NCI-H1694 treated with DMSO at 0.1 percent for 48 hours (cell line): ENCODE results near the gene GALT.

Experiments used
- DNase-seq: peaks from one replicate; lab custom pipeline; 2025; lab: John Stamatoyannopoulos, UW

Gene GALT

DNA sequence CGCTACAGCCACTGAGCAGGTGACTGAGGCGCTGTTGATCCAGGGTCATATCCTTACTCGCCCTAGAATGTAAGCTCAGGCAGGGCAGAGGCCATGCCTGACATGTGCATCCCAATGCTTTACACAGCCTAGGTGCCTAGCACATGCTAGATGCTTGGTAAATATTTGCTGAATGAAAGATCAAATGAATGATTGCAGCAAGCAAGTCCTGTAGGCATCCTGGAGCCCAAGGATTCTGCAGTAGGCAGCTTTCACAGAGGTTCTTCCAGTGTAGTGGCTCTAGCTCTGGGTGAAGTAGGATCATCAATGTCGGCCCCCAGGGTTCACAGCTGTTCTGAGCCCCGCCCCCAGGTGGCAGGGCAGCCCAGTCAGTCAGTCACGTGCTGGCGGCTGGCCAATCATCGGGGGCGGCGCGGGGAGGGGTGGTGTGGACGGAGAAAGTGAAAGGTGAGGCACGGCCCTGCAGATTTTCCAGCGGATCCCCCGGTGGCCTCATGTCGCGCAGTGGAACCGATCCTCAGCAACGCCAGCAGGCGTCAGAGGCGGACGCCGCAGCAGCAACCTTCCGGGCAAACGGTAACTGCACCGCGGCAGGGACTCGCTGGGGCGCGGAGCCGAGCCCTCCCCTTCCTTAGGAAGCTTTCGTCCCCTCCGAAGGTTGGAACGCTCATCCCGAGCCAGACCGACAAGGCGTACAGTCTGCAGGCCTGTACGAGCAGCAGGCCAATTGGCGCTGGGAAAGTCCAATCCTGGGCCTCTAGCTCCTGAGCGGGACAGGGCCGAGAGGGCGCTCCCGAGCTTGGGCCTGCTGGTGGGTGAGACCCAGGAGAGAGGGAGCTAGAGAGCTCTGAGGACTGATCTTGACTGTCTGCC lies at the start of gene GALT:
Gene GALT (plus strand): TSS at position 465 of the 873 bp plus-strand sequence. CDS start 30 bp downstream, at position 495.
- peak; percentile 80 for DNase-seq

DNA sequence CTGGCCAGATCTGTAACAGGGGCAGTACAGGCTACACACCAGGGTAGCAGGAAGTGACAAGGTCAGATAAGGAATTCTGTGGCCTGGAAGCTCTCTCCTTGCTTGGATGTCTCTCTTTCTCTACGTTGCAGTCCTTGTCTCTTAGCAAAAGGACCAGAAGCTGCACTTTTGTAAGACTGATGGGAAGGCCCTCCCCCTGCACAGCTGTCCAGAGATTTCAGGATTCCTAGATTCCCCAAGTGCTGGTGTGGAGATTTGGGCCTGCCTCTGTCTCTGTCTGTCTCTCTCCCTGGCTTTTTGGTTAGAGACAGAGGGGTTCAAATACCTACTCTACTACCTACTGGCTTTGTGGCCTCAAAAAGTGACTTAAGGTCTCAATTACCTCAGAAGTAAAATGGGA lies 46.9 kb upstream of the GALT start:
- no peak for DNase-seq

GRCh38 chr9:34600908-34601307 lies 45.6 kb upstream of the GALT start:
- DNase-seq: no peak

- DNase-seq: no peak
These were observed 44.4 kb upstream of the GALT start for GRCh38 chr9:34601937-34602573.

GRCh38 chr9:34603610-34604231 lies 42.8 kb upstream of the GALT start:
- peak; percentile 63 for DNase-seq

- no peak for DNase-seq
These were observed 40.3 kb upstream of the GALT start for GRCh38 chr9:34606190-34606589.

GRCh38 chr9:34606905-34607304 lies 39.6 kb upstream of the GALT start:
- no peak for DNase-seq

DNA sequence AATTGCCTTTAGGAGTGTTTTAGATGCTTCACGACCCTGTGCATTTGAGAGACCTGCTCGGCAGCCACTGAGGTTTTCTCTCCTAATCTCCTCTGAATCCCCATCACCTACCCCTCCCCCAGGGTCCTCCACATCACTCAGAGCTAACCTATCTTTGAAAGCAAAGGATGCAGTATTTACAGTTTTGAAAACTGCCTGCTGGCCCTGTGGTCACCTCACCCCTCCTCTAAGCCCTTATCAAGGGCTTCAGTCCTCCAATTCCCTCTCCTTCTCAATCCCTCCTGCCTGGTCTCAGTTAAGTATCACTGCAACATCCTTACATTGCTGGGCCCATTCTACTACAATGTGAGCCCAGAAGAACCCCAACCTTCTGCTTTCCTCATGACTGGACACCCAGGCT lies 39.1 kb upstream of the GALT start:
- no peak for DNase-seq

DNA sequence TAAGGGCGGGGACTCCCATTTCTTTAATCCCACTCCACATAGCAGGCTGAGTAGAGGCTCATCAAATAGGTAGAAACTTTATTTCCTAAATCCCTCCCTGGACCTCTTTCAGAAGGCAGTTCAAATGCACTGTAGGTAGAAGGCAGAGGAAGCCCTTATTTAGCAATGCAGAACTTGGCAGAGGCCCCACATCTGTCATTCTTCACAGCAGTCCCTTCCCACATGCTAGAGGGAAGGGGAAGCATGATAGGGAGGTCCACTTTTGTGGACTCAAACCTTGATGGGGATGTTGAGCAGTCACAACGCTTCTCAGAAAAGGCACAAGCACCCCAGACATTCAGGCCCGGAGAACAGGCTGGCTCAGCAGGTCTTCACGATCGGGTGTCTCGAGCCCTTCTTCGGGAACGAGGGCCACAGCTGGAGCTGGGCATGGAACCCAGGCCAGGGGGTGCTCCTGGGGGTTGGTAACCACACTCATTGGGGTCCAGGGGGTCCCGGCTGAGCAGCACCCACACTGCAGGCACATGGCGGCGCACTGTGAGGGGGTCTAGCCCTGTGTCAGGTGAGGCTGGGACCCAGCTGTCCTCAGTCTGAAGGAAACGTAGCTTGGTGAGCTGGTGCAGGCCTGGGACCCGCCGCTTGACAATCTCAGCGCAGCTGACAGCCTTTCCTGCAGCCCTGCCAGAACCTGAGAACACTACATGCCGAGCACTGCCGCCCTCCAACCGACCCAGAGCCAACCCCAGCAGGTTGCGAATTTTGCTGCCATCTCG lies 35.9 kb upstream of the GALT start:
- DNase-seq: no peak

DNA sequence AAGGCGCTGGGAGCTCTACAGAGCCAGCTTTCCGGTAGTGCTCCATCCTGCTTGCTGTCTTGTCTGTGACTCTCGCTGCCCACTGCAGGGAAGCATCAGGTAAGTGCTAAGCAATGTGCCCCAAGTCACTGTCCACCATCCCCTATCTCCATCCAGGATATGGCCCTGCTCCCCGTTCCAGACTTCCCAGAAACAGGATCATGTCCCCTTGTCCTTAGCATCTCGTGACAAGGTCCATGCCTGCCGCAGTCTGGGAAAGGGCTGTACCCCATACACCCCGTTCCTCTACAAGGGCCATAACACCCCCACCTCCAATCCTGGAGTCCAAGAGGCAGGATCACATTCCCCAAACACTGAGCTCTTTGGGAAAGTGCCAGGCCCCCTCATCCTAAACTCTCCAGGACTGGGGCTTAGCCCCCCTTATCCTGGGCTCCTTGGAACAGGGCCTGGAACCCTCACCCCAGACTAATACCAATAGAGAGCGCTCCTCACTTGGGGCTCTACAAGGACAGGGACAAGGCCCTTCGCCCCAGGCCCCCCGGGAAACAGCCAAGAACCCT lies 35.1 kb upstream of the GALT start:
- no peak for DNase-seq

DNA sequence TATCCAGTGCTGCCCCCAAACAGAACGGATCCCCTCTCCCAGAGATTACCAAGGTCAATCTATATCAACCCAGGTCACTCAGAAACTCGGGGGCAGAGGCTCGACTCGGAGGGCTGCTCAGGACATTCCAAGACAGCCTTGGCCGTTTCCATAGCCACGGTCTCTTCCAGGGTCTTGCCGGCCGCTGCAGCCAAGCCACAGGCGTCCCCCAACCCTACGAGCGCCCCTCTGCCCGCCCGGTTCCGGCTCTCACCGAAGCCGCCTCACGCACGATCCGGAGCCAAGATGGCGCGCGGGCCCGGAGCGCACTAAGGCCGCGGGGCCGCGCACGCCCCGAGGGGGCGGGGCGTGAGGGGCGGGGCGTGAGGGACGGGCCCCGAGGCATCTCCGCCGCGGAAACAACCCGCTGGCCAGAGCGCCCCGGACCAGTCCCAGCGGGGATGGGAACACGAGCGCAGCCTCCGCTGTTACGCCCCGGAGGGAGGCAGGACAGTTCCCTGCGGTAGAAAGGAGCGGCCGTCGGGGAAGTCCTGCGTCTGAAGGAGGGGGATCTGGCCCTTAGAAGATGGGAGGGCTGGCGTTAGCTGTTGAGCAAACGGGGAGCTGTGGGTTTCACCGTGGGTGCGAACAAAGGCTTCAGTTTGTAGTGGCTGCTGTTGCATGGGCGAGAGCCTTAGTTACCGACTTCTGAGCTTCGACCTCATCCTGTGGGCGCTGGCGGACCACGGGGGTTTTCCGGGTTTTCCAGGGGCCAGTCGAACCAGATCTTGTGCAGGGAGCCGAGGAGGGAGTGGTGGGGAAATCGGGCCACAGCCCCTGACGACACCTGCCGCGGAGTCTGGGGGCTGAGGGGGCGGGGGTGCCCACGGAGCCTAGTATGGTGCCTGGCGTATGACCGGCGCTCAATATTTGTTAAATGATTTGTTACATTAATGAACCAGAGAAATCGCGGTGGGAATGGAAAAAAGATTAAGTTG lies 34.4 kb upstream of the GALT start, which contains the start of gene RPP25L:
Gene RPP25L (minus strand): TSS at position 287 of the 977 bp plus-strand sequence. CDS start 801 bp downstream, outside the sequence.
- DNase-seq: peak; percentile 76

DNA sequence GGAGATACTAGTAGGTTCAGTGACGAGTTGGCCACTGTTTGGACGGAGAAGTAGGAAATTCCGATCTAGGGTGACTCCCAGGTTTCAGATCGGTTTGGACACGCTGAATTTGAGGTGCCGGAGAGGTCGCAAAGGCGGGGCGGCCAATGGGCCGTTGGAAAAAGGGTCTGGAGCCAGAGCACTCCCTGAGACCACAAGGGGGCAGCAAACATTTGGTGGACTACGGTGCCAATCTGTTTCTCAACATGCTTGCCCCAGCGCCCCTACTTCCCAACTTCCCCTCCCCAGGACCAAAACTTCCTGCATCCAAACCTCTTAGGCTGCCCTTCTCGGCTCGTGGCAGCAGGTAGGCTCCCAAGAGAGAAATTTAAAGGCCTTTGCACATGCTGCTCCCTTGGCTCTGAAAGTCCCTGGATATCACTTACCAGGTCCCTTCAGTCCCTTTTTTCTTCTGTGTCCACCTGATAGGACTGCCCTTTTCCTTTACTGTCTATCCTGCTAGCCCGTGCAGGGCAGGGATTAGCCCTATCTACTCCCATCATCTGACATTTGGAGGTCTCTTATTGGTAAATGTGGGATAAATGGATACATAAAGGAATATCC lies 33.6 kb upstream of the GALT start:
- peak; percentile 67 for DNase-seq

DNA sequence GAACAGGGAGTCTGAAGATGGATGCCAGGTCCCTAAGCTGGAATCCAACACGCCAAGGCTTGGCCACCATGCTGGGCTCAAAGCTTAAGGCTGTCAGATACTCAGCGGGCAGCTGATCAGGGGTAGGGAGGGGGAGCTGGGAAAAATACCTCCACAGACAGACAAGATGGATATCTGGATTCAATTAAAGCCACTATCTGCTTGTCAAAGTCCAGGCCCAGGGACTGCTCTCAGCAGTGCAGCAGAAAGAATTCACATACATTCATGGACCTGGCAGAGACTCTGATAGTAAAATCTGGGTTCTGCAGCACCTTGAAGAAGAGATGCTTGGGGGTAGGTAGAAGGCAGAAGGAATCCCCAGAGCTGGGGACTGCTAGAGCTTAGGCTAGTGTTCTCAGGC lies 31.3 kb upstream of the GALT start:
- DNase-seq: no peak

- peak; percentile 92 for DNase-seq
These were observed 26.1 kb upstream of the GALT start, which contains the start of gene DCTN3 for GRCh38 chr9:34620061-34620994. DCTN3 (minus strand) TSS chr9:34620495; CDS start chr9:34620464, 31 bp downstream.

- no peak for DNase-seq
These were observed 22.9 kb upstream of the GALT start for GRCh38 chr9:34623374-34624235.

DNA sequence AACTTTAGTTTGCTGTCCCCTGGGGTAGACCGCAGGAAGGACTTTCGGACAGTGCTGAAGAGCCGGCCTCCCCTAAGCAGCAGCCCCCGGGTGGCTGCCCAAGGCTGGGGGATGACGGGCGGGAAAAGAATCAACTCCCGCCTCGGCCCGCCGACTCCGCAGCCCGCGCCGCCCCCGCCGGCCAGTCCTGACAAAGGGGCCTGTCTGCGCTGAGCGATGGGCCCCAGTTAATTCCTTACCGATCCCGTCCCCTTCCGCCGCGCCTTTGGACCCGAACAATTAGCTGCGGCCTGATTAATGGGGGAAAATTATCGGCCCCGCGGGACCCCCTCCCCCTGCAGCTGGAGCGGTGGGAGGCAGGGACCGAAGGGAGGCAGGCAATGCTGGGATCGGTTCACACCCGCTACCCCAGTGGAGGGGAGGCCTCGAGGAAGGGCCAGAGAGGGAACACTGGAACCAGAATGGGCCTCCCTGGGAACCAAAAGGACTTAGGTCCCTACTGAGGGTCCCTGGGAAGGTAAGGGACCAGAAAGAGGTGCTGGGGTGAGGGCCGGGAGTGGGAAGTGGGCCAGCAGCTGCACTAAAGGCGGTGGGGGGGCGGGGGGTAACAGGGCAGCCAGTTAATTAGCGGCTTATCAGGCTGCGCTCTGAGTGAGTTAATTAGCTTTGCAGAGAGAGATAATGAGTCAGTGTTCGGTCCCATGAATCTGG lies 21.8 kb upstream of the GALT start:
- no peak for DNase-seq

GRCh38 chr9:34625186-34625486 lies 21.3 kb upstream of the GALT start:
- DNase-seq: no peak
